ENCODE measurements around the gene GRIK2. TPM values are rescaled to one million over a fixed set of nuclear protein-coding genes. Genes with fewer than 3 reads are reported as not detected.

Gene GRIK2
- total RNA-seq, 2 donors from 2014 or later, result 0.92 to 2.0 TPM

- no peaks in the 10 kb centered on the region for H3K36me3 ChIP-seq
- no peaks in the 10 kb centered on the region for H3K27me3 ChIP-seq (replicated peaks; ENCODE audit: insufficient read depth)
- no peak for TF ChIP-seq CTCF (IDR thresholded peaks at IDR 0.05)
- H3K27ac ChIP-seq, result no peak overlapping the region
- DNase-seq (ENCODE audit: low spot score) (no peak), ATAC-seq (ENCODE audit: insufficient number of reproducible peaks, low FRiP score, low read depth) (no peak)
- no peaks in the 10 kb centered on the region for H3K9me3 ChIP-seq
- no peaks in the 10 kb centered on the region for H3K4me1 ChIP-seq (ENCODE audit: control insufficient read depth in 1 of 2, low read depth in 2 of 2)
- H3K4me3 ChIP-seq, result no peak overlapping the region
Observed at GRCh38 chr6:101605874-101606273, 212.4 kb downstream of the GRIK2 start.

DNA sequence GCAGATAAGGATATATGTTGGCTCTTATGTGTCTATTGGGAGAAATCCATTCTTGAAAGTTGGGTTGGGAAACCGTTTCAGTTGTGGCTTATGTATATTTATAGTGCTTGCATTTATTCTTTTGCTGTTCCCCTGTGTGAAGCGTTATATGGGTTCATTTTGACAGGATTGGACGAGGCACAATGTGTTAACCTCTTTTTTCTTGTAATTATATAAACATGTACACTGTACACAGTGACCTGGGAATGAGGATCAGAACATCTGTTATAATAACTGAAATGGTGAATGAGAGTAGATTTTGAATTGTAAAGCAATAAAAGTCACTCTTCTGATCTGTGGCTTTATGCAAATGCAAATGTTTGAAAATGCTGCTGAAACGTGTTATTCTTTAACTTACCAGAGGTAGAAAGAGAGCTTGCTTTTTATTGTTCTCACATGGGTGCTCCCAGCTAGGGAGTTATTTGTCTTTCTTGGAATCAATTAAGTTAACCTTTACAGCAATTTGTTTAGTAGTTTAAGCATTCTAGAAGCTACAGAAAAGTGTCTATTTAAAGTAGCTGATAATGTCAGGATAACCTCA is 213.7 kb downstream of the GRIK2 start:
- no peaks in the 10 kb centered on the region for H3K4me1 ChIP-seq (ENCODE audit: control insufficient read depth in 1 of 2, low read depth in 2 of 2)
- no peaks in the 10 kb centered on the region for H3K27me3 ChIP-seq (replicated peaks; ENCODE audit: insufficient read depth)
- ATAC-seq (ENCODE audit: insufficient number of reproducible peaks, low FRiP score, low read depth) (no peak), DNase-seq (ENCODE audit: low spot score) (no peak)
- H3K36me3 ChIP-seq, result no peaks in the 10 kb centered on the region
- no peak overlapping the region for H3K4me3 ChIP-seq
- no peaks in the 10 kb centered on the region for H3K9me3 ChIP-seq
- TF ChIP-seq CTCF (IDR thresholded peaks at IDR 0.05), result no peak
- H3K27ac ChIP-seq, result no peak overlapping the region

DNA sequence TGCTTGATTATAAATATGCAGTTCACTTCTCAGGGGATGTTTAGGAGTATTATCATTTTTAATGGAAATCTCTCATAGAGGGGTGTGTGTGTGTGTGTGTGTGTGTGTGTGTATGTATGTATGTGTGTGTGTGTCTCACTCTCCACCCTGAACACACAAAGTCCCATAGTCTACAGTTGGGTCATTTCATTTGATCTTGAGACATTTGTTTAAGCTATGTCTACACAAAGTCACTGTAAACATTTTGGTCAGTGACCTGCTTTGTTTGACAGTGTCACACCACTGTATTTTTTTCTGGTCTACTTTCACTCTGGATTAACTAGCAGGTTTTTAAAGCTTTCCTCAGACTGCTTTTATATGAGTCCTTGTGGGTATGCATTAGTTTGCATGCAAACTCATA is 215.2 kb downstream of the GRIK2 start:
- no peak for DNase-seq (ENCODE audit: low spot score)
- Histone ChIP-seq H3K36me3 (no peaks in the 10 kb centered on the region), H3K4me3 (no peak overlapping the region), H3K27me3 (replicated peaks; ENCODE audit: insufficient read depth) (no peaks in the 10 kb centered on the region), H3K9me3 (no peaks in the 10 kb centered on the region), H3K27ac (no peak overlapping the region), H3K4me1 (ENCODE audit: control insufficient read depth in 1 of 2, low read depth in 2 of 2) (no peaks in the 10 kb centered on the region)
- no peak for TF ChIP-seq CTCF (IDR thresholded peaks at IDR 0.05)
- no peak for ATAC-seq (ENCODE audit: insufficient number of reproducible peaks, low FRiP score, low read depth)

DNA sequence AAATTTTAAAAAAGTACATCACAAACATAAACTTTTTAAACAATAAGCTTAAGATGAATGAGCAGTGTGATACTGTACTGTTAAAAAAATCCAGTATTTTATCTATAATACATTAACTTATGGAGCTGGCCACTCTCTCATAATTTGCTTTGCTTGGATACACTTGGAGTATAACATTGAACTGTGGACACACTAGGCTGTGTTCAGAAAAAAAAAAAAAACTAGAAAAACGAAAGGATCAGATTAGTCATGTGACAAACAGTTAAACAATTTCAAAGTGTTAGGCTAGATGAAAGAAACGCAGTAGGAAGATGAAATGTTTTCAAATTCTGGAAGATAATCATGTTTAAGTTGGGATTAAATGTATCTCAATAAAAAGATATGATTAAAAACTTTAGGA is 220.0 kb downstream of the GRIK2 start:
- H3K36me3 ChIP-seq, result no peaks in the 10 kb centered on the region
- H3K4me1 ChIP-seq (ENCODE audit: control insufficient read depth in 1 of 2, low read depth in 2 of 2), result no peaks in the 10 kb centered on the region
- no peak overlapping the region for H3K27ac ChIP-seq
- H3K27me3 ChIP-seq (replicated peaks; ENCODE audit: insufficient read depth), result no peaks in the 10 kb centered on the region
- DNase-seq (ENCODE audit: low spot score), result no peak
- no peaks in the 10 kb centered on the region for H3K9me3 ChIP-seq
- ATAC-seq (ENCODE audit: insufficient number of reproducible peaks, low FRiP score, low read depth), result no peak
- TF ChIP-seq CTCF (IDR thresholded peaks at IDR 0.05), result no peak
- no peak overlapping the region for H3K4me3 ChIP-seq

DNA sequence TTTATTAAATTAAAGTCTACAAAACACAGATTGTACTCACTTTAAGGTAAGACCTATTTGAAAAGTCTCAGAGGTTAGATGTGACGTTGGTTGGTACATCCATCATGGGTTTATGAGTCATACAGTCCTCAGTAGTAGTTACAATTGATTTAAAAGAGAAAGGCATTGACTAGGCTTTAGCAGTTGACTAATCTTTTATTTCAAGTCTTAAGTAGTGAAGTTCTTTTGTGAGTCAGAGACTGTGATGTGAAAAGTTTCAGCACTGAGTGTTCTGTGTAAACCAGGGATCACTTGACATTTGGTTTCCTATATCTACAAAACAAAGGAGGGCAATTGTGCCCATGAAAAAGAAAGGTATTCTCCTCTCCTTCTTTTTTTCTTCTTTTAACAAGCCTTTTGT is 221.3 kb downstream of the GRIK2 start:
- Histone ChIP-seq H3K27ac (no peak overlapping the region), H3K4me1 (ENCODE audit: control insufficient read depth in 1 of 2, low read depth in 2 of 2) (no peaks in the 10 kb centered on the region), H3K4me3 (no peak overlapping the region), H3K27me3 (replicated peaks; ENCODE audit: insufficient read depth) (no peaks in the 10 kb centered on the region), H3K9me3 (no peaks in the 10 kb centered on the region), H3K36me3 (no peaks in the 10 kb centered on the region)
- TF ChIP-seq CTCF (IDR thresholded peaks at IDR 0.05), result no peak
- ATAC-seq (ENCODE audit: insufficient number of reproducible peaks, low FRiP score, low read depth) (no peak), DNase-seq (ENCODE audit: low spot score) (no peak)
